Measurements from ENCODE around the gene NTRK3. TPM values are rescaled to one million over a fixed set of nuclear protein-coding genes. Genes with fewer than 3 reads are reported as not detected.

Gene NTRK3
- total and polyA plus RNA-seq, 8 donors = 4.1 to 9.8 (median 7.4) TPM

DNA sequence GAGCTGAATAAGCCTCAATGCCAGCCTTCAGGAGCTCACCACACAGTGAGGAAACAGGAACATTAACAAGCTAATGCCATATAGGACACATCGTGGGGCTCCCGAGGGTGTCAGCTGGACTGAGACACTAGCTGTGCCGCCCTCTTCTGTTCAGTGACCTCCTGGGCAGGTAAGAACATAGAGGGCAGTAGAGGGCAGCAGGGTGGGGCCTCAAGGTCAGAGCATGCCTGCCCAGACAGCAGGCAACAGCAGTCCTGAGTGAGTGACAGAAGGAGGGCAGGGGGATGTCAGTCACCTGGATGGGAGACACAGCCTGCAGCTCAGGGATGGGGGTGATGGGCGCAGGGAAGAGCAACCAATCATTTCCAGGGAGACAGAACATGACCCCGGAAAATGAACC is 15.5 kb downstream of the NTRK3 start:
- DNase-seq (no peak), ATAC-seq (no peak)
- Histone ChIP-seq H3K27ac (no peak overlapping the region), H3K9me3 (no peaks in the 10 kb centered on the region), H3K27me3 (peaks cover 0 to 13% of the 10 kb centered on the region in 2 donors), H3K36me3 (no peaks in the 10 kb centered on the region), H3K4me1 (no peaks in the 10 kb centered on the region), H3K4me3 (no peak overlapping the region)
- intact Hi-C loops (cut with DNase I) = no loop called here
- TF ChIP-seq, protein P1, sequence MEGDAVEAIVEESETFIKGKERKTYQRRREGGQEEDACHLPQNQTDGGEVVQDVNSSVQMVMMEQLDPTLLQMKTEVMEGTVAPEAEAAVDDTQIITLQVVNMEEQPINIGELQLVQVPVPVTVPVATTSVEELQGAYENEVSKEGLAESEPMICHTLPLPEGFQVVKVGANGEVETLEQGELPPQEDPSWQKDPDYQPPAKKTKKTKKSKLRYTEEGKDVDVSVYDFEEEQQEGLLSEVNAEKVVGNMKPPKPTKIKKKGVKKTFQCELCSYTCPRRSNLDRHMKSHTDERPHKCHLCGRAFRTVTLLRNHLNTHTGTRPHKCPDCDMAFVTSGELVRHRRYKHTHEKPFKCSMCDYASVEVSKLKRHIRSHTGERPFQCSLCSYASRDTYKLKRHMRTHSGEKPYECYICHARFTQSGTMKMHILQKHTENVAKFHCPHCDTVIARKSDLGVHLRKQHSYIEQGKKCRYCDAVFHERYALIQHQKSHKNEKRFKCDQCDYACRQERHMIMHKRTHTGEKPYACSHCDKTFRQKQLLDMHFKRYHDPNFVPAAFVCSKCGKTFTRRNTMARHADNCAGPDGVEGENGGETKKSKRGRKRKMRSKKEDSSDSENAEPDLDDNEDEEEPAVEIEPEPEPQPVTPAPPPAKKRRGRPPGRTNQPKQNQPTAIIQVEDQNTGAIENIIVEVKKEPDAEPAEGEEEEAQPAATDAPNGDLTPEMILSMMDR (IDR thresholded peaks at IDR 0.05) = no peak

DNA sequence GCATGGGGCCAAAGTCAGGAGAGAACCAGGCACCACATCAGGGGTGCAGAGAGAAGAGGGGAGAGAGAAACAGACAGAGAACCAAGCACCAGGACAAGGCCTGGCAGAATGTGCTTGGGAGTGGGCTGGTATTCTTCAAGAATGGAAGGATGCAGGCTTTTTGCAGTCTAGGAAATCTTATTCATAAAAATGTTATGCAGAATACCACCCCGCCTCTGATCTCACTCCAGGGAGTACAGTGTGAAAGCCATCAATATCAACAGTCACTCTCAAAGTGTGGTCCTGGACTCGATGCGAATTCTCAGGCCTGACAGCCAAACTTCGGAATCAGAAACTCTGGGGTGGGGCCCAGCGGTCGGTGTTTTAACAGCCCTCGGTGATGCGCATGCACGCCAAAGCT is 16.9 kb downstream of the NTRK3 start:
- ATAC-seq = no peak
- Histone ChIP-seq H3K36me3 (no peaks in the 10 kb centered on the region), H3K4me1 (no peaks in the 10 kb centered on the region), H3K4me3 (no peak overlapping the region), H3K9me3 (no peaks in the 10 kb centered on the region), H3K27ac (no peak overlapping the region), H3K27me3 (peaks cover 0 to 10% of the 10 kb centered on the region in 2 donors)
- TF ChIP-seq, protein P1 (IDR thresholded peaks at IDR 0.05) = no peak
- intact Hi-C loops (cut with DNase I) = no loop called here
- DNase-seq = no peak

DNA sequence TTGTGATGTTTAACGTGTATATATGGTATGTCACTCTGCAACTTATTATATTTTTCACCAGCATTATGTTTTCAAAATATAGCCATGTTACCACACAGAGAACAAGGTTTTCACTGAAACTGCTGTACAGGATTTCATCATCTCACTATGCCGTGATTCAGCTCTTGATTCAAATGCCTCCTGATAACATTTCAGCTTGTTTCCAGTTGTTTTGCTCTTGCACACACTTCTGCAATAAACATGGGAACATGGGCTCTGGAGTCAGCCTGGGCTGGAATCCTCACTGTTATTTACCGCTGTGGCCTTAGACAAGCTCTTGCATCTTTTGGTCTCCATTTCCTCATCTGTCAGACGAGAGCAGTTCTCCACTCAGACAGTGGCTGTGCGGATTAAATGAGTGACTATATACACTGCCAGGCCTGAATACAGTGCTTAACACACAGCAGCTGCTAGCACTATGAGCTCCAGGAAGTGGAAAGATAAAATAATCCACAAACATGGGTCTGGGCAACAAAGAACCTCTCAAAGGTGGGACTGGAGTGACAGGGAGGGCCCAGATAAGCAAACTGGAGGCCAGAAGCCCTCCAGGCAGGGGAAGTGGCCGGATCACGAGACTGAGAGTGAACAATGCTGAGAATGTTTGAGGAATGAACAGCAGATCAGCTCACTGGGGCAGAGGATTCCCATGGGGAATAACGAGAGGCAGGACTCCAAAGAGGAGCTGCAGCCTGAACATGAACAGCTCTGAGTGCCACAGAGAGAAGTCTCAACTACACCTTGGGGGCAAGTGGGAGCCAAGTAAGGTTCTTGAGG is 17.7 kb downstream of the NTRK3 start:
- no peaks in the 10 kb centered on the region for H3K4me1 ChIP-seq
- intact Hi-C loops (cut with DNase I) = no loop called here
- H3K4me3 ChIP-seq = no peak overlapping the region
- no peaks in the 10 kb centered on the region for H3K9me3 ChIP-seq
- peak; percentile 31 for ATAC-seq
- TF ChIP-seq, protein P1 (IDR thresholded peaks at IDR 0.05) = no peak
- no peak overlapping the region for H3K27ac ChIP-seq
- DNase-seq = no peak
- H3K27me3 ChIP-seq = peaks cover 0 to 10% of the 10 kb centered on the region in 2 donors
- H3K36me3 ChIP-seq = no peaks in the 10 kb centered on the region

DNA sequence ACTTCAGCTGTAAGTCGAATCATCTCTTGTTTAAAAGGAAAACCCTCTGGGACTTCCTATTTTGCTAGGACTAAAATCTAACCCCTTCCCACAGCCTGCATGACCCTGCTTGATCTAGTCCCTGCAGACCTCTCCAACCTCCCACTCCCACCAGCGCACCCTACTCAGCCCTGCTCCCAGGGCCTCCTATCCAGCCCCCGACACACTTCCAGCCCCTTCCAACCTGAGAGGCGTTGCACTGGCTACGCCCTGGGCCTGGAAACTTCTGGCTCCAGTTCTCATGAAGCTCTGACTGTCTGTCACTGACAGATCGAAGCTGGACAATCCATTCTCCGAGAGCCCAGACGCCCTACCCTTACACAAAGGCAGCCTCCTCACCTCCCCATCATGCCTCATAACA is 21.8 kb downstream of the NTRK3 start:
- no peaks in the 10 kb centered on the region for H3K9me3 ChIP-seq
- TF ChIP-seq, protein P1 (IDR thresholded peaks at IDR 0.05) = no peak

DNA sequence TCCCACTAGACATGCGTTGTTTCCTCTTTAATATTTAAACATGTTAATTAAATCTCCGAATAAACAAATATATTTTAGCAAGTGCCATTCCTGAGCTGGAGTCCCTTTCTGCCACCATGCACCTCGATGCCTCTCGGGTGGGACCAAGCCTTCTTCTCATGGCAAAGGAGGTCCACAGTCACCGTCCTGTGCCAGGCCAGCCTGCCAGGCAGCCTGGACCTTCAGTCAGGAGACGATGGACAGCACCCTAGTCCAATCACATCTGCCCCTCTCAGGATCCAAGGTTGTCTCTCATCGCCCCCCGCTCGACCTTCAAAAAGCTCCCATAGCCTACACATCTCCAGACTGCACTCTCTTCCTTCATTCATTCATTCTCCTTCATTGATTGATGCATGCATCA is 22.6 kb downstream of the NTRK3 start:
- peaks cover 0 to 4% of the 10 kb centered on the region in 2 donors for H3K27me3 ChIP-seq
- intact Hi-C loops (cut with DNase I) = no loop called here
- DNase-seq (peak in 1 of 4 donors; percentile 11), ATAC-seq (no peak)
- TF ChIP-seq, protein P1 (IDR thresholded peaks at IDR 0.05) = no peak
- H3K9me3 ChIP-seq = no peaks in the 10 kb centered on the region
- H3K4me3 ChIP-seq = no peak overlapping the region
- no peak overlapping the region for H3K27ac ChIP-seq
- H3K4me1 ChIP-seq = no peaks in the 10 kb centered on the region
- no peaks in the 10 kb centered on the region for H3K36me3 ChIP-seq

More for the DNA sequence above, 21.8 kb downstream of the NTRK3 start:
- H3K4me1 ChIP-seq = no peaks in the 10 kb centered on the region
- H3K27me3 ChIP-seq = peaks cover 0 to 4% of the 10 kb centered on the region in 2 donors
- DNase-seq (peak in 1 of 4 donors; percentile 18), ATAC-seq (no peak)
- H3K4me3 ChIP-seq = no peak overlapping the region
- intact Hi-C loops (cut with DNase I) = no loop called here
- H3K27ac ChIP-seq = no peak overlapping the region
- no peaks in the 10 kb centered on the region for H3K36me3 ChIP-seq
